Kidney (tissue), 14 donors: Measurements from ENCODE around the gene CYB5R3. TPM values are rescaled to one million over a fixed set of nuclear protein-coding genes. Genes with fewer than 3 reads are reported as not detected.
"Not testable (repeated sequence)": the region's sequence is repeated elsewhere in the genome, so short reads cannot be mapped to it uniquely, and the experiment has no call there.

Source experiments
- DNase-seq, 5 donors: peaks; one replicate each; pipeline ENCODE4 v3.0.0-alpha.2; 2013 to 2020
- FAIRE-seq: peaks from 2 replicates; lab custom pipeline; 2012; peaks lifted over from hg19 to GRCh38; lab: Jason Lieb, UNC
- H3K27ac ChIP-seq, 2 donors: one replicate each; pipeline ENCODE4 v1.7.0; 2013; ENCODE audit warnings: low read depth in 2 of 2, low read length in 2 of 2, inconsistent platforms in 1 of 2
- H3K27me3 ChIP-seq: one replicate; pipeline ENCODE4 v1.7.1; 2013; ENCODE audit warnings: low read length, inconsistent platforms; ENCODE audit not compliant: control insufficient read depth, insufficient read depth
- H3K36me3 ChIP-seq, 3 donors: one replicate each; pipeline versions ENCODE4 v1.7.0 to v1.7.1; 2013; ENCODE audit warnings: low read length in 3 of 3, control low read depth in 1 of 3, inconsistent platforms in 1 of 3; ENCODE audit not compliant: insufficient read depth in 3 of 3, control insufficient read depth in 2 of 3
- H3K4me1 ChIP-seq, 3 donors: one replicate each; pipeline versions ENCODE4 v1.7.0 to v1.7.1; 2013; ENCODE audit warnings: low read length in 3 of 3, inconsistent platforms in 1 of 3, low read depth in 1 of 3; ENCODE audit not compliant: control insufficient read depth in 2 of 3, insufficient read depth in 2 of 3
- H3K4me3 ChIP-seq, 3 donors: one replicate each; pipeline versions ENCODE4 v1.7.0 to v1.8.1; 2013; ENCODE audit warnings: low read length in 3 of 3, control low read depth in 1 of 3, inconsistent platforms in 1 of 3
- H3K9ac ChIP-seq, 3 donors: one replicate each; pipeline versions ENCODE4 v1.7.0 to v1.7.1; 2013; ENCODE audit warnings: low read length in 3 of 3, control low read depth in 1 of 3, inconsistent platforms in 1 of 3
- H3K9me3 ChIP-seq, 3 donors: one replicate each; pipeline versions ENCODE4 v1.7.0 to v1.7.1; 2013; ENCODE audit warnings: low read length in 3 of 3, control low read depth in 1 of 3, inconsistent platforms in 1 of 3; ENCODE audit not compliant: control insufficient read depth in 2 of 3, insufficient read depth in 1 of 3
- CTCF ChIP-seq: IDR thresholded peaks from 3 replicates; pipeline ENCODE4 v1.5.1; 2012; ENCODE audit warnings: mild to moderate bottlenecking, moderate library complexity, borderline replicate concordance; ENCODE audit not compliant: insufficient read depth; ENCODE audit errors: extremely low read depth
- intact Hi-C: fragments of 100-400 bp; cut with DNase I; formaldehyde crosslinking; loops from one replicate; pipeline ENCODE4 v1.11.1; 2022
- polyA plus RNA-seq: library from polyadenylated mRNA; stranded (reverse); fragments of 350-450 nt; fragmentation: Illumina TruSeq; extraction: RNeasy Lipid Tissue Mini Kit (QIAGEN cat#74804); gene quantifications from one replicate; pipeline ENCODE4 v1.2.3, GENCODE V29; 2014; ENCODE audit warnings: low read depth, low replicate concordance; ENCODE audit not compliant: insufficient read depth
- total RNA-seq: library from RNA; stranded (reverse); fragmentation: NEBNext Ultra II Directional; extraction: Animal tissue kit (Norgen Biotek cat#: 25700); gene quantifications from one replicate; pipeline ENCODE4 v1.2.1, GENCODE V29; 2021
- donor health status: control.
- donor health status: control.
- donor health status: control.
- donor health status: control.
- donor health status: control.
- donor health status: DM: yes; HTN: yes; CAD: no.
- donor health status: Normal renal cell carcinoma (clear cell type).

Gene CYB5R3
- total and polyA plus RNA-seq, 2 donors from 2014 or later: 287 to 426 TPM

GRCh38 chr22:42608823-42609361 lies 40.3 kb downstream of the CYB5R3 start:
- Histone ChIP-seq H3K9me3 (no peaks in the 10 kb centered on the region), H3K4me3 (no peak overlapping the region), H3K27me3 (no peaks in the 10 kb centered on the region), H3K4me1 (peaks cover 6 to 43% (median 37%) of the 10 kb centered on the region in 3 donors), H3K9ac (peak overlapping the region in 1 of 3 donors; percentile 38), H3K27ac (no peak overlapping the region), H3K36me3 (peaks cover 0 to 2% (median 0%) of the 10 kb centered on the region in 3 donors)
- no peak for FAIRE-seq
- intact Hi-C loops: no loop called here
- TF ChIP-seq CTCF: no peak
- DNase-seq: peak in 1 of 5 donors; percentile 53

- H3K27ac ChIP-seq: no peak overlapping the region
- no peak for FAIRE-seq
- peak in 1 of 5 donors; percentile 48 for DNase-seq
- H3K9me3 ChIP-seq: no peaks in the 10 kb centered on the region
- intact Hi-C loops: no loop called here
- H3K4me3 ChIP-seq: no peak overlapping the region
- peaks cover 0 to 2% (median 0%) of the 10 kb centered on the region in 3 donors for H3K36me3 ChIP-seq
- H3K9ac ChIP-seq: no peak overlapping the region
- TF ChIP-seq CTCF: no peak
- no peaks in the 10 kb centered on the region for H3K27me3 ChIP-seq
- peaks cover 6 to 39% (median 36%) of the 10 kb centered on the region in 3 donors for H3K4me1 ChIP-seq
Observed at GRCh38 chr22:42608136-42608822, 40.9 kb downstream of the CYB5R3 start.

- not testable (repeated sequence) for H3K27ac ChIP-seq
- peak in 1 of 5 donors; percentile 68 for DNase-seq
Observed at GRCh38 chr22:42607641-42608040, 41.6 kb downstream of the CYB5R3 start.

GRCh38 chr22:42604403-42604802 lies 44.8 kb downstream of the CYB5R3 start:
- TF ChIP-seq CTCF: no peak
- no peak overlapping the region for H3K4me3 ChIP-seq
- peaks cover 0 to 16% (median 16%) of the 10 kb centered on the region in 3 donors for H3K4me1 ChIP-seq
- H3K9ac ChIP-seq: no peak overlapping the region
- H3K36me3 ChIP-seq: peaks cover 4 to 23% (median 18%) of the 10 kb centered on the region in 3 donors
- intact Hi-C loops: no loop called here
- FAIRE-seq: no peak
- no peak for DNase-seq
- H3K9me3 ChIP-seq: no peaks in the 10 kb centered on the region
- H3K27me3 ChIP-seq: no peaks in the 10 kb centered on the region
- no peak overlapping the region for H3K27ac ChIP-seq

More at GRCh38 chr22:42607641-42608040, 41.6 kb downstream of the CYB5R3 start:
- H3K27me3 ChIP-seq, FAIRE-seq, H3K36me3 ChIP-seq, H3K9me3 ChIP-seq, H3K4me3 ChIP-seq, H3K9ac ChIP-seq, intact Hi-C loops: not testable (repeated sequence)
- peaks cover 6 to 34% (median 30%) of the 10 kb centered on the region in 3 donors for H3K4me1 ChIP-seq
